Aorta (tissue), 5 donors: Measurements from ENCODE around the gene DDX56. TPM values are rescaled to one million over a fixed set of nuclear protein-coding genes. Genes with fewer than 3 reads are reported as not detected.
"Not testable (repeated sequence)": the region's sequence is repeated elsewhere in the genome, so short reads cannot be mapped to it uniquely, and the experiment has no call there.

Experiments used
- ATAC-seq: fragments of 200-7000 bp; cut with Tn5 transposase; one replicate; pipeline ENCODE4 v1.9.1; 2022; ENCODE audit warnings: moderate library complexity; ENCODE audit not compliant: low FRiP score
- DNase-seq, 2 donors: peaks; one replicate each; pipeline ENCODE4 v3.0.0-alpha.2; 2020
- H3K27ac ChIP-seq, 2 donors: one replicate each; pipeline ENCODE4 v1.5.1; 2013; ENCODE audit warnings: low read length in 2 of 2, mild to moderate bottlenecking in 2 of 2, moderate library complexity in 2 of 2, control low read depth in 1 of 2, inconsistent platforms in 1 of 2, low read depth in 1 of 2
- H3K27me3 ChIP-seq, 2 donors: one replicate each; pipeline ENCODE4 v1.6.1; 2013; ENCODE audit warnings: control low read depth in 1 of 2, low read length in 1 of 2, mild to moderate bottlenecking in 1 of 2, moderate library complexity in 1 of 2; ENCODE audit not compliant: insufficient read depth in 2 of 2, control insufficient read depth in 1 of 2
- H3K36me3 ChIP-seq, 2 donors: one replicate each; pipeline ENCODE4 v1.6.1; 2013; ENCODE audit warnings: control low read depth in 1 of 2, low read length in 1 of 2, mild to moderate bottlenecking in 1 of 2; ENCODE audit not compliant: insufficient read depth in 2 of 2, control insufficient read depth in 1 of 2
- H3K4me1 ChIP-seq, 2 donors: one replicate each; pipeline ENCODE4 v1.6.1; 2013; ENCODE audit warnings: low read length in 2 of 2, control low read depth in 1 of 2, mild to moderate bottlenecking in 1 of 2, moderate library complexity in 1 of 2; ENCODE audit not compliant: insufficient read depth in 2 of 2, control insufficient read depth in 1 of 2
- H3K4me3 ChIP-seq, 2 donors: one replicate each; pipeline ENCODE4 v1.5.1; 2013; ENCODE audit warnings: low read length in 2 of 2, control low read depth in 1 of 2, mild to moderate bottlenecking in 1 of 2
- H3K9me3 ChIP-seq: one replicate; pipeline ENCODE4 v1.6.1; 2013; ENCODE audit warnings: mild to moderate bottlenecking, low read length; ENCODE audit not compliant: control insufficient read depth
- WGBS, 2 donors: extraction: QIAGEN DNeasy Blood & Tissue Kit; methylation state at CpG; one replicate each; pipeline ENCODE4 v1.1.7; 2013; 5-methylcytosine and 5-hydroxymethylcytosine counted together
- intact Hi-C, 2 donors: fragments of 100-400 bp; cut with DNase I; formaldehyde crosslinking; loops; one replicate each; pipeline versions ENCODE4 v1.14.2 to v1.15.0; 2022
- polyA plus RNA-seq, 2 donors: library from polyadenylated mRNA; stranded (reverse); fragments of 200-250 nt; gene quantifications; one replicate each; pipeline ENCODE4 v1.2.3, GENCODE V29; 2013
- total RNA-seq, 2 donors: library from RNA; stranded (reverse); fragmentation: NEBNext Ultra II Directional; extraction: Animal tissue kit (Norgen Biotek cat#: 25700); gene quantifications; one replicate each; pipeline ENCODE4 v1.2.1, GENCODE V29; 2021
- donor health status: healthy with polysubstance abuse.
- donor health status: Bipolar disorder and iron deficiency.
- donor health status: DM: no; HTN: no; CAD: no.
- donor health status: DM: no; HTN: no; CAD: no.
- donor health status: DM: yes; HTN: yes; CAD: no.

DDX56 gene
- total and polyA plus RNA-seq, 4 donors, result 23.3 to 153 (median 50.8) TPM

DNA sequence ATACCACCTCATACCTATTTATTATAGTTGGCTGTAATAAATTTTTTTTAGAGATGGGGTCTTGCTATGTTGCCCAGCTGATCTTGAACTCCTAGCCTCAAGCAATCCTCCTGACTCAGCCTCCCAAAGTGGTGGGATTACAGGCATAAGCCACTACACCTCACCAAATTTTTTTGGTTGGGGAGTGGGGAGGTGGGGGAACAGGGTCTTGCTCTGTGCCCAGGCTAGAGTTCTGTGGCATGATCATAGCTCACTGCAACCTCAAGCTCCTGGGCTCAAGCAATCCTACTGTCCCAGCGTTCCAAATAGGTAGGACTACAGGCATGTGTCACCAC is 28.8 kb upstream of the DDX56 start:
- no peak for ATAC-seq
- DNase-seq, result no peak
- Histone ChIP-seq H3K9me3 (no peaks in the 10 kb centered on the region), H3K27me3 (no peaks in the 10 kb centered on the region), H3K27ac (no peak overlapping the region), H3K4me3 (no peak overlapping the region), H3K36me3 (no peaks in the 10 kb centered on the region), H3K4me1 (no peaks in the 10 kb centered on the region)
- intact Hi-C loops, result no loop called here
- 57 to 73% methylated on average over 1 of the region's 1 CpG for WGBS, 2 donors

DNA sequence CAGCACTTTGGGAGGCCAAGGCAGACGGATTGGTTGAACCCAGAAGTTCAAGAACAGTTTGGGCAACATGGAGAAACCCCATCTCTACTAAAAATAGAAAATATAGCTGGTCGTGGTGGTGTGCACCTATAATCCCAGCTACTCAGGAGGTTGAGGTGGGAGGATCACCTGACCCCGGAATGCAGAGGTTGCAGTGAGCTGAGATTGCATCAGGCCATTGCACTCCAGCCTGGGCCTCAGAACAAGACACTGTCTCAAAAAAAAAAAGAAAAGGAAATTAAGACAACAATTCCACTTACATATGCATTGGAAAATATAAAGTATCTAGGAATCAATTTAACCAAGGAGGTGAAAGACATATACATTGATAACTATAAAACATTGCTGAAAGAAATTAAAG is 25.5 kb upstream of the DDX56 start:
- ATAC-seq, result no peak
- no peaks in the 10 kb centered on the region for H3K9me3 ChIP-seq
- H3K27me3 ChIP-seq, result no peaks in the 10 kb centered on the region
- no peak overlapping the region for H3K27ac ChIP-seq
- DNase-seq, result no peak
- intact Hi-C loops, result no loop called here
- H3K4me1 ChIP-seq, result no peaks in the 10 kb centered on the region
- no peak overlapping the region for H3K4me3 ChIP-seq
- no peaks in the 10 kb centered on the region for H3K36me3 ChIP-seq
- 59 to 64% methylated on average over 3 of the region's 3 CpGs for WGBS, 2 donors

DNA sequence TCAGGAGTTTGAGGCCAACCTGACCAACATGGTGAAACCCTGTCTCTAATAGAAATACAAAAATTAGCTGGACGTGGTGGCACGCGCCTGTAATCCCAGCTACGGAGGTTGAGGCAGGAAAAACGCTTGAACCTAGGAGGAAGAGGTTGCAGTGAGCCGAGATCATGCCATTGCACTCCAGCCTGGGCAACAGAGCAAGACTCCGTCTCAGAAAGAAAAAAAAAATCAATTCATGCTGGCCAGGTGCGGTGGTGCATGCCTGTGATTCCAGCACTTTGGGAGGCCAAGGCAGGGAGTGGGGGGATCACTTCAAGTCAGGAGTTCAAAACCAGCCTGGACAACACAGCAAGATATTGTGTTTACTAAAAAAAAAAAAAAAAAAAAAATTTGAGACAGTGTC is 23.5 kb upstream of the DDX56 start:
- H3K27me3 ChIP-seq, H3K9me3 ChIP-seq, H3K27ac ChIP-seq, DNase-seq, H3K4me3 ChIP-seq, H3K4me1 ChIP-seq, intact Hi-C loops, H3K36me3 ChIP-seq, ATAC-seq: not testable (repeated sequence)
- WGBS, 2 donors, result 86 to 91% methylated on average over 8 of the region's 8 CpGs

DNA sequence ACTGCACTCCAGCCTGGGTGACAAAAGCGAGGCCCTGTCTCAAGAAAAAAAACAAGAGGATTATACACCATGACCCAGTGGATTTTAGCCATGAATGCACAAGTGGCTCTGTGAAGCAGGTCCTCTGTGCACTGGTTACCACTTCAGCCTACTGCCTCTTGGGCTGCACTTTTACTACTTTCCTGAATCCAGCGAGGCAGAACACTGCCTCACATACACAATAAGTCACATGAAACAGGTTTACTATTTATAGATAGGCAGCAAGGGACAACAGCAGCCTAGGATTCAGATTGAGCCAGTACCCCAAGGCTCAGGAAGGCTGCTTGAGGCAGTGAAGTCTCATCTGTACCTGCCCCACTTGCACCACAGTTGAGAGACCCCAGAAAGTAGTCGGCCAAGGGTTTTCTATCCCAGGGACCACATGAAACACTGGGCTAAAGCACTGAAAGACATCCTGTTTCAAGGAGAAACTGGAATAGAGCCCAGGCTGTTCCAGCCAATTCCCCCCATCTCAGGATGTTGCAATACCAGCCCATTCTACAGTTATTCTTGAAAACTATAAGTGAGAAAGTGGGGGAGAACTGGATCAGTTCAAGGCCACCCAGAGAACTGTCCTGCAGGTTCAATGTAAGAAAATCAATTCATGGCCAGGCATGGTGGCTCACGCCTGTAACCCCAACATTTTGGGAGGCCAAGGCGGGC is 22.4 kb upstream of the DDX56 start:
- Histone ChIP-seq H3K4me1 (no peaks in the 10 kb centered on the region), H3K27ac (no peak overlapping the region), H3K9me3 (no peaks in the 10 kb centered on the region), H3K4me3 (no peak overlapping the region), H3K36me3 (no peaks in the 10 kb centered on the region), H3K27me3 (no peaks in the 10 kb centered on the region)
- no peak for DNase-seq
- ATAC-seq, result no peak
- intact Hi-C loops, result no loop called here
- 70 to 73% methylated on average over 5 of the region's 5 CpGs for WGBS, 2 donors

DNA sequence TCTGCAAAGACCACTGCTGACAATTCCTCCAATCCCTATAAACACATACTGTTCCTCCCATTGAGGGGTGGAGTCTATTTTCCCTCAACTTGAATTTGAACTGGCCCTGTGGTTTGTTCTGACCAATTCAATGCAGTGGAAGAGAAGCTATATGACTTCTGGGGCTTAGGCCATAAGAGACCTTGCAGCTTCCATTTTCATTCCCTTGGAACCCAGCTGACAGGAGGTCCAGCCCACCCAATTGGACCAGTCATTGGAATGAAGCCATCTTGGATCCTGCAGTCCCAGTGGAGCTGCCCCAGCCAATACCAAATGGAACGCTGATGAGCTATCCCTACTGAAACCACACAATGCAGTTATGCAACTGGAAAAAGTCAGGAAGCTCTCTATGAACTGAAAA is 17.2 kb upstream of the DDX56 start:
- no peak overlapping the region for H3K27ac ChIP-seq
- intact Hi-C loops, result no loop called here
- ATAC-seq (no peak), DNase-seq (no peak)
- no peaks in the 10 kb centered on the region for H3K36me3 ChIP-seq
- 86 to 92% methylated on average over 1 of the region's 1 CpG for WGBS, 2 donors
- no peaks in the 10 kb centered on the region for H3K27me3 ChIP-seq
- no peaks in the 10 kb centered on the region for H3K4me1 ChIP-seq
- H3K4me3 ChIP-seq, result no peak overlapping the region
- H3K9me3 ChIP-seq, result no peaks in the 10 kb centered on the region

DNA sequence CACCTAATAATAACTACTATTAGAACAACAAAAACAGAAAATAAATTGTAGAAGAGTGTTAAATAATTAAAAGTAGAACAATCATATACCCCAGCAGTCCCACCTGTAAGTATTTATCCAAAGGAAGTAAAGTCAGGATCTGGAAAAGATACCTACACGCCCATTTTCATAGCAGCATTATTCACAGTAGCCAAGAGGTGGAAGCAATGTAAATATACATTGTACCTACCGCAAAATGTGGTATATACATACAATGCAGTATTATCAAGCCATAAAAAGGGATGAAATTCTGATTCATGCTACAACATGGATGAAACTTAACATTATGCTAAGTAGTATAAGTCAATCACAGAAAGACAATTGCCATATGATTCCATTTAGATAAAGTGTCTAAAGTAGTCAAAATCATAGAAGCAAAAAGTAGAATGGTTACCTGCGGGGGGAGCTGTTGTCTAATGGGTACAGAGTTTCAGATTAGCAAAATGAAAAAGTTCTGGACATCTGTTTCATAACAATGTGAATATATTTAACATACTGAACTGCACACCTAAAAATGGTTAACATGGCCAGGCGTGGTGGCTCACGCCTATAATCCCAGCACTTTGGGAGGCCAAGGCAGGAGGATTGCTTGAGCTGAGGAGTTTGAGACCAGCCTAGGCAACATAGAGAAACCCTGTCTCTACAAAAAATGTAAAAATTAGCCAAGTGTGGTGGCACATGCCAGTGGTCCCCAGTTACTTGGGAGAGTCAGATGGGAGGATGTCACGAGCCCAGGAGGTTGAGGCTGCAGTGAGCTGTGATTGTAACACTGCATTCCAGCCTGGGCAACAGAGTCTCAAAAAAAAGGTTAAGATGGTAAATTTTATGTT is 14.4 kb upstream of the DDX56 start:
- Histone ChIP-seq H3K9me3 (no peaks in the 10 kb centered on the region), H3K4me3 (no peak overlapping the region), H3K27me3 (no peaks in the 10 kb centered on the region), H3K4me1 (no peaks in the 10 kb centered on the region), H3K36me3 (no peaks in the 10 kb centered on the region), H3K27ac (no peak overlapping the region)
- peak; percentile 57 for ATAC-seq
- DNase-seq, result no peak
- WGBS, 2 donors, result 19% methylated on average over 6 of the region's 6 CpGs
- intact Hi-C loops, result loop anchor here (1.0 to 10.0 kb wide), 5 partner anchors 259 to 547 kb away; no protein-coding TSS in a partner anchor

DNA sequence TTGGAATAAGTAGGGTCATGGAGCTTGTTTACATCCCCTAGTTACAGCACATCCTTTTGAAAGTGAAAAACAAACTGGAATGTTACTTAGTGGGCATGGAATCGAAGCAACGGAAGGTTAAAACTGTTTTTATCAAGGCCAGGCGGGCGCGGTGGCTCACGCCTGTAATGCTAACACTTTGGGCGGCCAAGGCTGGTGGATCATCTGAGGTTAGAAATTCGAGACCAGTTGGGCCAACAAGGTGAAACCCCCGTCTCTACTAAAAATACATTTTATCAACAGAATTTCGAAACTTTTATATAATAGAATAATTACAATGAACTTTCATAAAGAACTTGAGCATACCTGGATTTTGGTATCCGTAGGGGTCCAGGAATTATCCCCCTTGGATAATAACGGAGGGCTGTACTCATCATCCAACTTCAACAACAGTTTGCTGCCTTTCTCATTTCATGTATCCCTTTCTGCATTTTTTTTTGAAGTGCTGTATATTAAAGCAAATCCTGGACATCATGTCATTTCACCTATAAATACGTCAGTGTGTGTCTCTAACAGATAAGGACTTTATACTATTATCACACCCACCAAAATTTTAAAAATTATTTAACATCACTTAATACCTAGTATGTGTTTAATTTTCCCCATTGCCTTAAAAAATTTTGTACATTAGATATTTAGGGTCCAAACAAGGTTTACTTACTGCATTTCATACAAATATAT is 9.6 kb upstream of the DDX56 start:
- peak overlapping the region in 1 of 2 donors; percentile 83 for H3K27ac ChIP-seq
- WGBS, 2 donors, result 94% methylated on average over 13 of the region's 13 CpGs
- ATAC-seq (no peak), DNase-seq (no peak)
- H3K4me3 ChIP-seq, result no peak overlapping the region
- H3K4me1 ChIP-seq, result no peaks in the 10 kb centered on the region
- intact Hi-C loops, result loop anchor here in 1 of 2 donors (5.0 to 10.0 kb wide), 2 partner anchors 264 to 551 kb away; partner anchors contain the start of gene H2AZ2
- H3K9me3 ChIP-seq, result no peaks in the 10 kb centered on the region
- peaks cover 0 to 1% of the 10 kb centered on the region in 2 donors for H3K36me3 ChIP-seq
- H3K27me3 ChIP-seq, result no peaks in the 10 kb centered on the region

DNA sequence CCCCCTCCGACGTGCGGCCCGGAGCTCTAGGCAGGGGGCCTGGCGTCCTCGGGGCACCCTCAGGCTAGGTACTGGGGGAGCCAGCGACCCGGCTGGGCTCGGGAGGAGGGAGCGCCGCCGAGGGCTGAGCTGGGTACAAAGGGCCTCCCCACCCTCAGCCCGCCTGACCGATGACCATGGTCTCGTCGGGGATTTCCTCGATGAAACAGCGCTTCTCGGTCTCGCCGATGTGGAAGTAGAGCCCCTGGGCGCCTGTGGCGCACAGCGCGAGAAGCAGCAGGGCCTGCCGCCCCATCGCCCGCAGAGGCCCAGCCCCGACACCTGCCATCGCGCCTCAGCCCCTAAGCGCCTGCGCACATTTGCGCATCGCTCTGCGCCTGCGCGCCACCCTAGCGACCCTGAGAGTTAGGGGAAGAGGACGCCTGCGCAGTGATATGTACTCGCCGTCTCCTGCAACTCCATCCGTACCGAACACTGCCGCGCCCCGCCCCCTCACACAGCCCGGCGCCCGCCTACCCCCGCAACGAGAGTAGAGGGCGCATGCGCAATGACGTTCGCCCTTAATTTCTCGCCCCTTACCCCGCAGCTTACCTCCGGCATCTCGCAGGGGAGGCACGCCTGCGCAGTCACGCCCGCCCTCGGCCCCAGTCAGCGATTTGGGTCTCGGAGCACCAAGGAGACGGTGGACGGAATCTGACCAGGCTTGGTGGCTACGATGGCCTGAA is 8.3 kb upstream of the DDX56 start, which contains the start of gene TMED4:
TMED4 (minus strand) TSS at position 353 of the 725 bp plus-strand sequence; CDS start at position 328, 25 bp downstream.
- no peaks in the 10 kb centered on the region for H3K9me3 ChIP-seq
- DNase-seq (peak; percentile 100), ATAC-seq (peak; percentile 100)
- WGBS, 2 donors, result 0% methylated on average over 71 of the region's 71 CpGs
- no peaks in the 10 kb centered on the region for H3K4me1 ChIP-seq
- intact Hi-C loops, result loop anchor here in 1 of 2 donors (5.0 to 10.0 kb wide), 2 partner anchors 265 to 553 kb away; partner anchors contain the start of gene H2AZ2
- peaks cover 0 to 1% of the 10 kb centered on the region in 2 donors for H3K36me3 ChIP-seq
- H3K27ac ChIP-seq, result peak within 1 kb of the TSS; percentile 16 to 83
- H3K27me3 ChIP-seq, result no peaks in the 10 kb centered on the region
- H3K4me3 ChIP-seq, result peak within 1 kb of the TSS; percentile 39 to 56
